BE2C (cell line): ENCODE results near the gene LEP. TPM values are rescaled to one million over a fixed set of nuclear protein-coding genes. Genes with fewer than 3 reads are reported as not detected.

Experiments
- DNase-seq: peaks from one replicate; pipeline ENCODE4 v3.0.0-alpha.2; 2020
- H3K27me3 ChIP-seq: fragments of 250-450 bp; sonication (Bioruptor Pico); 2 replicates; pipeline ENCODE4 v1.5.1; 2020; ENCODE audit warnings: mild to moderate bottlenecking
- H3K36me3 ChIP-seq: fragments of 250-450 bp; sonication (Bioruptor Pico); 2 replicates; pipeline ENCODE4 v1.5.1; 2020; ENCODE audit warnings: mild to moderate bottlenecking
- H3K4me1 ChIP-seq: fragments of 250-450 bp; sonication (Bioruptor Pico); 2 replicates; pipeline ENCODE4 v1.5.1; 2020
- H3K4me3 ChIP-seq: 2 replicates; pipeline ENCODE4 v1.5.1; 2011; ENCODE audit warnings: low read depth, low read length
- H3K9me3 ChIP-seq: fragments of 250-450 bp; sonication (Bioruptor Pico); 2 replicates; pipeline ENCODE4 v1.5.1; 2020
- CTCF ChIP-seq: IDR thresholded peaks from 2 replicates; pipeline ENCODE4 v1.5.1; 2012; ENCODE audit warnings: mild to moderate bottlenecking, low read depth, low read length
- polyA plus RNA-seq: library from polyadenylated mRNA; unstranded; fragments of >200 nt; gene quantifications from one replicate; pipeline ENCODE4 v1.2.1, GENCODE V29; 2012; ENCODE audit warnings: low read depth, missing spikeins; ENCODE audit not compliant: insufficient read length, insufficient read depth

The LEP gene
- not detected for polyA plus RNA-seq

- TF ChIP-seq CTCF: no peak
- H3K4me1 ChIP-seq: no peaks in the 10 kb centered on the region
- no peaks in the 10 kb centered on the region for H3K36me3 ChIP-seq
- DNase-seq: no peak
- no peaks in the 10 kb centered on the region for H3K27me3 ChIP-seq
- no peak within 1 kb of the TSS for H3K4me3 ChIP-seq
- no peaks in the 10 kb centered on the region; the same call in 1 of the 2 replicates for H3K9me3 ChIP-seq
Observed at GRCh38 chr7:128240696-128241386, at the start of gene LEP. Gene LEP (plus strand): TSS chr7:128241278. CDS start chr7:128252019, 10,741 bp downstream.

- Histone ChIP-seq H3K36me3 (no peaks in the 10 kb centered on the region), H3K27me3 (no peaks in the 10 kb centered on the region), H3K9me3 (no peaks in the 10 kb centered on the region; the same call in 1 of the 2 replicates), H3K4me1 (no peaks in the 10 kb centered on the region), H3K4me3 (no peak overlapping the region)
- no peak for DNase-seq
- TF ChIP-seq CTCF: no peak
Observed at GRCh38 chr7:128192497-128193142, 48.5 kb upstream of the LEP start.

GRCh38 chr7:128194533-128195282 lies 46.4 kb upstream of the LEP start:
- Histone ChIP-seq H3K36me3 (no peaks in the 10 kb centered on the region), H3K27me3 (no peaks in the 10 kb centered on the region), H3K9me3 (no peaks in the 10 kb centered on the region; the same call in 1 of the 2 replicates), H3K4me3 (no peak overlapping the region), H3K4me1 (no peaks in the 10 kb centered on the region)
- no peak for DNase-seq
- no peak for TF ChIP-seq CTCF

- no peaks in the 10 kb centered on the region; the same call in 1 of the 2 replicates for H3K9me3 ChIP-seq
- H3K27me3 ChIP-seq: peaks cover 8% of the 10 kb centered on the region; the same call in 1 of the 2 replicates
- H3K4me3 ChIP-seq: no peak overlapping the region
- peaks cover 4% of the 10 kb centered on the region; the same call in 1 of the 2 replicates for H3K4me1 ChIP-seq
- TF ChIP-seq CTCF: no peak
- no peak for DNase-seq
- no peaks in the 10 kb centered on the region for H3K36me3 ChIP-seq
Observed at GRCh38 chr7:128197589-128197988, 43.5 kb upstream of the LEP start.

GRCh38 chr7:128197989-128198580 lies 43.0 kb upstream of the LEP start:
- TF ChIP-seq CTCF: no peak
- H3K36me3 ChIP-seq: no peaks in the 10 kb centered on the region
- DNase-seq: no peak
- peaks cover 4% of the 10 kb centered on the region; the same call in 1 of the 2 replicates for H3K4me1 ChIP-seq
- peaks cover 8% of the 10 kb centered on the region; the same call in 1 of the 2 replicates for H3K27me3 ChIP-seq
- H3K9me3 ChIP-seq: no peaks in the 10 kb centered on the region; the same call in 1 of the 2 replicates
- H3K4me3 ChIP-seq: no peak overlapping the region
